Breast epithelium (tissue), 4 donors: Measurements from ENCODE around the gene PCBP3. TPM values are rescaled to one million over a fixed set of nuclear protein-coding genes. Genes with fewer than 3 reads are reported as not detected.
A peak's percentile ranks its signal among the peaks of the same experiment; 100 is the strongest.

Experiments used
- DNase-seq, 2 donors: peaks; one replicate each; pipeline ENCODE4 v3.0.0-alpha.2; 2019; ENCODE audit warnings: low spot score in 2 of 2
- H3K27ac ChIP-seq, 2 donors: fragments of 200-600 bp; sonication (generic) in 1 of 2; one replicate each; pipeline ENCODE4 v1.5.1; 2016 to 2019; ENCODE audit warnings: mild to moderate bottlenecking in 1 of 2
- H3K27me3 ChIP-seq, 2 donors: fragments of 200-600 bp; sonication (generic) in 1 of 2; one replicate each; pipeline versions ENCODE4 v1.5.1 to v1.6.0; 2017 to 2019; ENCODE audit warnings: control low read depth in 1 of 2, mild to moderate bottlenecking in 1 of 2
- H3K36me3 ChIP-seq: fragments of 200-600 bp; one replicate; pipeline ENCODE4 v1.5.1; 2019
- H3K4me1 ChIP-seq, 2 donors: fragments of 200-600 bp; sonication (generic); one replicate each; pipeline ENCODE4 v1.5.1; 2016 to 2019; ENCODE audit warnings: control low read depth in 1 of 2
- H3K4me3 ChIP-seq, 3 donors: fragments of 200-600 bp; sonication (generic); 1 replicate in 2 of 3; 2 replicates in 1 of 3; pipeline ENCODE4 v1.5.1; 2016 to 2019; ENCODE audit warnings: mild to moderate bottlenecking in 3 of 3, moderate library complexity in 2 of 3
- H3K9me3 ChIP-seq, 2 donors: fragments of 200-600 bp; sonication (generic) in 1 of 2; one replicate each; pipeline ENCODE4 v1.5.1; 2016 to 2019; ENCODE audit warnings: control low read depth in 1 of 2
- CTCF ChIP-seq, 3 donors: fragments of 450-650 bp; IDR thresholded peaks; one replicate each; pipeline ENCODE4 v1.5.1; 2016 to 2017; ENCODE audit warnings: antibody characterized with exemption in 3 of 3, mild to moderate bottlenecking in 3 of 3, moderate library complexity in 3 of 3
- POLR2A ChIP-seq: fragments of 450-650 bp; IDR thresholded peaks from one replicate; pipeline ENCODE4 v1.6.1; 2016; ENCODE audit warnings: antibody characterized with exemption, mild to moderate bottlenecking, moderate library complexity
- POLR2AphosphoS5 ChIP-seq, 3 donors: sonication (generic); formaldehyde crosslinking; IDR thresholded peaks; one replicate each; pipeline ENCODE4 v1.6.1; 2017; ENCODE audit warnings: antibody characterized with exemption in 3 of 3
- intact Hi-C: fragments of 100-400 bp; cut with DNase I; formaldehyde crosslinking; loops from one replicate; pipeline ENCODE4 v1.15.1; 2023; ENCODE audit warnings: low total_unique reads
- total RNA-seq, 3 donors: library from RNA; depleted of rRNA; stranded (reverse); fragments of >200 nt; gene quantifications; one replicate each; pipeline ENCODE4 v1.1.0, GENCODE V29; 2016

PCBP3 gene
- total RNA-seq, 3 donors from 2014 or later: 3.4 to 13.8 (median 4.6) TPM

- no peaks in the 10 kb centered on the region for H3K4me1 ChIP-seq
Observed at GRCh38 chr21:45865106-45865835, 221.7 kb downstream of the PCBP3 start.

DNA sequence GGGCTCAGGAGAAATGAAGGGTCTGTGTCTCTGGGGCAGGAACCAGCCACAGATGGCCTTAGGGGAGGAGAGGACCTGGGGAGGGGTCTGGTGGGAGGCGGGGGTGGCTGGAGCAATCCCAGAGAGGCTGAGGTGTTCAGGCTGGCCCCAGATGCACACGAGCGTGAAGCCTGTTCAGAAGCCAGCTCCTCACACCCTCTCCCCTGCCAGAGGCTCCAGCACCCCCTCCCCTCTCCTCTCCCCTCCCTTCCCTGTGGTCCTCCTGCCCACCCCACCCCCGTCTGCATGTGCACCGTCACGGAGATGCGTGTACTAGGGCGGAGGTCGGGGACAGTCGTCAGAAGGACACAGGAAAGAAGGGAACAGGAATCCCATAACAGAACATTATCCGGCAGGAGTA is 223.0 kb downstream of the PCBP3 start:
- intact Hi-C loops: no loop called here
- no peak overlapping the region for H3K27ac ChIP-seq
- H3K36me3 ChIP-seq: no peaks in the 10 kb centered on the region
- H3K4me3 ChIP-seq: no peak overlapping the region
- peaks cover 0 to 28% of the 10 kb centered on the region in 2 donors for H3K27me3 ChIP-seq
- TF ChIP-seq POLR2AphosphoS5 (IDR thresholded peaks at IDR 0.05) (no peak), POLR2A (no peak), CTCF (IDR thresholded peaks at IDR 0.05) (no peak)
- no peaks in the 10 kb centered on the region for H3K9me3 ChIP-seq
- no peak for DNase-seq
- no peaks in the 10 kb centered on the region for H3K4me1 ChIP-seq

More at GRCh38 chr21:45865106-45865835, 221.7 kb downstream of the PCBP3 start:
- Histone ChIP-seq H3K36me3 (no peaks in the 10 kb centered on the region), H3K9me3 (no peaks in the 10 kb centered on the region), H3K27ac (no peak overlapping the region), H3K4me3 (no peak overlapping the region), H3K27me3 (peaks cover 0 to 25% of the 10 kb centered on the region in 2 donors)
- DNase-seq: no peak
- no peak for TF ChIP-seq CTCF (IDR thresholded peaks at IDR 0.05)
- no peak for TF ChIP-seq POLR2A
- TF ChIP-seq POLR2AphosphoS5 (IDR thresholded peaks at IDR 0.05): no peak
- intact Hi-C loops: no loop called here

- TF ChIP-seq CTCF (IDR thresholded peaks at IDR 0.05): no peak
- TF ChIP-seq POLR2AphosphoS5 (IDR thresholded peaks at IDR 0.05): no peak
- TF ChIP-seq POLR2A: no peak
Observed at GRCh38 chr21:45867041-45867666, 223.6 kb downstream of the PCBP3 start.

GRCh38 chr21:45867671-45868081 is 224.2 kb downstream of the PCBP3 start:
- no peak overlapping the region for H3K27ac ChIP-seq
- no peak overlapping the region for H3K4me3 ChIP-seq
- TF ChIP-seq POLR2AphosphoS5 (IDR thresholded peaks at IDR 0.05): no peak
- TF ChIP-seq POLR2A: no peak
- no peak for TF ChIP-seq CTCF (IDR thresholded peaks at IDR 0.05)
- no peaks in the 10 kb centered on the region for H3K4me1 ChIP-seq
- DNase-seq: no peak
- intact Hi-C loops: no loop called here
- H3K9me3 ChIP-seq: no peaks in the 10 kb centered on the region
- peaks cover 0 to 32% of the 10 kb centered on the region in 2 donors for H3K27me3 ChIP-seq
- no peaks in the 10 kb centered on the region for H3K36me3 ChIP-seq

More at GRCh38 chr21:45867041-45867666, 223.6 kb downstream of the PCBP3 start:
- Histone ChIP-seq H3K27ac (no peak overlapping the region), H3K9me3 (no peaks in the 10 kb centered on the region), H3K36me3 (no peaks in the 10 kb centered on the region), H3K4me3 (no peak overlapping the region), H3K27me3 (peaks cover 0 to 32% of the 10 kb centered on the region in 2 donors), H3K4me1 (no peaks in the 10 kb centered on the region)
- intact Hi-C loops: no loop called here
- no peak for DNase-seq

DNA sequence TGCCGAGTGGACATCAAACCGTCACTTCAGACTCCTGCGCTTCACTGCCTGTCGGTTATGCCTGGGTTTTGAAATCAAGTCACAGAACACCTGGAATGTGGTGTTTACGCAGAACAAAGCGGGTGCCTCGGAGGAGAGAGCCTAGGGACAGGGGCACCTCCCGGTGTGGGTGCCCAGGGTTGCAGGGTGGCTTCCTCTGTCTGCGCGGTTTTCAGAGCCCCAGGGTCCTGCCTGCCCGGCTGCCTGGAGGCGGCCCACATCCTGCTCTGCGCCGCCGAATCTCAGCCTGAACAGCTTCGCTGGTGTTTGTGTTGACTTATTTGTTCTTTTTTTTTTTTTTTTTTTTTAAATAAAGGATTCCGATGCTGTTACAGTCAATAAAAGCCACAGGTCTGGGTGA is 224.6 kb downstream of the PCBP3 start:
- no peak for TF ChIP-seq CTCF (IDR thresholded peaks at IDR 0.05)
- TF ChIP-seq POLR2AphosphoS5 (IDR thresholded peaks at IDR 0.05): no peak
- no peak for TF ChIP-seq POLR2A
- peaks cover 0 to 32% of the 10 kb centered on the region in 2 donors for H3K27me3 ChIP-seq
- H3K36me3 ChIP-seq: no peaks in the 10 kb centered on the region
- no peaks in the 10 kb centered on the region for H3K9me3 ChIP-seq
- no peak overlapping the region for H3K4me3 ChIP-seq
- H3K27ac ChIP-seq: no peak overlapping the region
- no peaks in the 10 kb centered on the region for H3K4me1 ChIP-seq
- intact Hi-C loops: no loop called here
- DNase-seq: peak in 1 of 2 donors; percentile 35
